ENCODE data around the gene TAS1R1. TPM values are rescaled to one million over a fixed set of nuclear protein-coding genes. Genes with fewer than 3 reads are reported as not detected.

Gene TAS1R1
- total RNA-seq, 1 donor from 2014 or later, result not detected

- POLR2A ChIA-PET, result interaction anchor here (0.6 to 2.0 kb wide), 8 partner anchors 11 to 160 kb away, joined by 3 to 11 read pairs (median 4); partner anchors contain the start of genes CAMTA1, PHF13 and ZBTB48
Observed at GRCh38 chr1:6624710-6625583, 69.8 kb downstream of the TAS1R1 start, which contains the start of gene THAP3. TSS of gene THAP3 (plus strand) at chr1:6624868. CDS start at chr1:6625219, 351 bp downstream.

GRCh38 chr1:6625584-6626149 lies 70.6 kb downstream of the TAS1R1 start:
- H3K27me3 Mint-ChIP-seq, result no peaks in the 10 kb centered on the region
- DNase-seq (no peak), ATAC-seq (ENCODE audit: low read depth) (no peak)
- TF ChIP-seq CTCF (IDR thresholded peaks at IDR 0.05), result no peak
- ChIA-PET POLR2A (interaction anchor here (0.6 to 2.0 kb wide), 5 partner anchors 10 to 72 kb away, joined by 3 to 11 read pairs (median 4); no protein-coding TSS in a partner anchor), CTCF (no interaction called here)
- peaks cover 34% of the 10 kb centered on the region for H3K36me3 Mint-ChIP-seq (ENCODE audit: low read depth)
- peak overlapping the region; percentile 86 for H3K4me3 Mint-ChIP-seq
- intact Hi-C loops (cut with micrococcal nuclease), result loop anchor here (1.0 to 5.0 kb wide), 7 partner anchors 12 to 159 kb away; partner anchors contain the start of genes CAMTA1, DNAJC11, NOL9 and PHF13
- H3K27ac Mint-ChIP-seq, result peak overlapping the region; percentile 59
- H3K9me3 Mint-ChIP-seq, result no peaks in the 10 kb centered on the region
- peaks cover 32% of the 10 kb centered on the region for H3K4me1 Mint-ChIP-seq

More at GRCh38 chr1:6624710-6625583, 69.8 kb downstream of the TAS1R1 start, which contains the start of gene THAP3:
- peak within 1 kb of the TSS; percentile 86 for H3K4me3 Mint-ChIP-seq
- TF ChIP-seq CTCF (IDR thresholded peaks at IDR 0.05), result no peak
- H3K4me1 Mint-ChIP-seq, result peaks cover 32% of the 10 kb centered on the region
- H3K27me3 Mint-ChIP-seq, result no peaks in the 10 kb centered on the region
- peaks cover 33% of the 10 kb centered on the region for H3K36me3 Mint-ChIP-seq (ENCODE audit: low read depth)
- peak; percentile 83 for DNase-seq
- peak; percentile 97 for ATAC-seq (ENCODE audit: low read depth)
- CTCF ChIA-PET, result interaction anchor here (0.9 to 1.0 kb wide), 2 partner anchors 23 to 70 kb away, joined by 3 to 4 read pairs; partner anchors contain the start of genes KLHL21, NOL9 and TAS1R1
- H3K27ac Mint-ChIP-seq, result peak within 1 kb of the TSS; percentile 71
- intact Hi-C loops (cut with micrococcal nuclease), result loop anchor here (1.0 to 5.0 kb wide), 7 partner anchors 12 to 160 kb away; partner anchors contain the start of genes CAMTA1, DNAJC11, NOL9 and PHF13
- H3K9me3 Mint-ChIP-seq, result no peaks in the 10 kb centered on the region

- DNase-seq (no peak), ATAC-seq (ENCODE audit: low read depth) (peak; percentile 16)
- intact Hi-C loops (cut with micrococcal nuclease), result loop anchor here (5.0 kb wide), 1 partner anchor 135 kb away; the partner anchor contains the start of gene PLEKHG5
- peaks cover 32% of the 10 kb centered on the region for H3K36me3 Mint-ChIP-seq (ENCODE audit: low read depth)
- H3K27me3 Mint-ChIP-seq, result no peaks in the 10 kb centered on the region
- no peak for TF ChIP-seq CTCF (IDR thresholded peaks at IDR 0.05)
- peaks cover 32% of the 10 kb centered on the region for H3K4me1 Mint-ChIP-seq
- peak overlapping the region; percentile 86 for H3K4me3 Mint-ChIP-seq
- CTCF ChIA-PET, result no interaction called here
- no peaks in the 10 kb centered on the region for H3K9me3 Mint-ChIP-seq
- POLR2A ChIA-PET, result interaction anchor here (0.8 kb wide), 1 partner anchor 24 kb away, joined by 3 read pairs; the partner anchor contains the start of gene KLHL21
- peak overlapping the region; percentile 65 for H3K27ac Mint-ChIP-seq
Observed at GRCh38 chr1:6627031-6627430, 71.9 kb downstream of the TAS1R1 start.

- intact Hi-C loops (cut with micrococcal nuclease), result loop anchor here (5.0 kb wide), 1 partner anchor 136 kb away; the partner anchor contains the start of gene PLEKHG5
- Mint-ChIP-seq H3K27me3 (no peaks in the 10 kb centered on the region), H3K4me3 (no peak overlapping the region), H3K4me1 (peaks cover 32% of the 10 kb centered on the region), H3K9me3 (no peaks in the 10 kb centered on the region), H3K27ac (peak overlapping the region; percentile 51), H3K36me3 (ENCODE audit: low read depth) (peaks cover 35% of the 10 kb centered on the region)
- no peak for DNase-seq
- no peak for ATAC-seq (ENCODE audit: low read depth)
- CTCF ChIA-PET, result no interaction called here
- TF ChIP-seq CTCF (IDR thresholded peaks at IDR 0.05), result no peak
- POLR2A ChIA-PET, result interaction anchor here (0.5 to 0.8 kb wide), 2 partner anchors 25 to 48 kb away, joined by 3 to 4 read pairs; partner anchors contain the start of genes KLHL21 and ZBTB48
Observed at GRCh38 chr1:6627841-6628545, 72.9 kb downstream of the TAS1R1 start.
